GM18861 (cell line): ENCODE data around the gene CHD6.

Experiments
- ATAC-seq: cut with Tn5 transposase; IDR thresholded peaks from one replicate; pipeline ENCODE4 v1.9.1; 2021; ENCODE audit not compliant: unreplicated experiment

CHD6 gene

DNA sequence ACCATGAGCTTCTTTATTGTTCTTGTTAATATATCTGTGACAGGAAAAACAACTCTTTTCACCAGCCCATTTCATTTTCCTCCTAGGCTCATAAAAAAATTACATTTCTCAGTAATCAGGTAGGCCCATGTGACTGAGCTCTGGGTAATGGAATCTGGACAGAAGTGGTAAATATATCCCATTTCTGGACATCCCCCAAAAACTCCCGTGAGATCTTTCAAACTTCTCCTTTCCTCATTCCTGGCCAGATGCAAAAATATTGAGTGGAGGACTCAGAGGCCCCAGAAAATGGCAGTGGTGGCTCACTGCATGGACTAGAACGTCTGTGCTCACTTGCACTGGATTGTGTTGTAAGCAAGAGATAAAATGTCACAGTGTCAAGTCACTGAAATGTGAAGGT lies 3.8 kb upstream of the CHD6 start:
- no peak for ATAC-seq

DNA sequence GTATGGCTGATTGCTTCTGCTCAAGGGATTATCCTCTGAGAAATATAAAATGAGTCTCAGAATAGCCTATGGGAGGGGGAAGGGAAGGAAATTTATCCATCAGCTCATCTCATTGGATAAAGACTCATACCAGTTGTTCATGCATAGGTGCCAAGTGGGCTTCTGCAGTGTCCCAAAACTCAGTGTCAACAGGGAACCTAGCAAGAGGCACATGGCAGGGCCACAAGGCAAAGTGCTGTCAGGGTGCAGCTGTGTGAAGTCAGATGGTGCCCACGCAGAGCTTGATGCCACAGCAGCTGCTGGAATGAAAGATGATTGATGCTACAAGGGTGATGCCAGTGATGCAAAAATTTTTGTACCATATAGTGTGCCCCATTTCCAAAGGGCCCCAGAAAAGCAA lies 3.2 kb upstream of the CHD6 start:
- ATAC-seq: no peak

DNA sequence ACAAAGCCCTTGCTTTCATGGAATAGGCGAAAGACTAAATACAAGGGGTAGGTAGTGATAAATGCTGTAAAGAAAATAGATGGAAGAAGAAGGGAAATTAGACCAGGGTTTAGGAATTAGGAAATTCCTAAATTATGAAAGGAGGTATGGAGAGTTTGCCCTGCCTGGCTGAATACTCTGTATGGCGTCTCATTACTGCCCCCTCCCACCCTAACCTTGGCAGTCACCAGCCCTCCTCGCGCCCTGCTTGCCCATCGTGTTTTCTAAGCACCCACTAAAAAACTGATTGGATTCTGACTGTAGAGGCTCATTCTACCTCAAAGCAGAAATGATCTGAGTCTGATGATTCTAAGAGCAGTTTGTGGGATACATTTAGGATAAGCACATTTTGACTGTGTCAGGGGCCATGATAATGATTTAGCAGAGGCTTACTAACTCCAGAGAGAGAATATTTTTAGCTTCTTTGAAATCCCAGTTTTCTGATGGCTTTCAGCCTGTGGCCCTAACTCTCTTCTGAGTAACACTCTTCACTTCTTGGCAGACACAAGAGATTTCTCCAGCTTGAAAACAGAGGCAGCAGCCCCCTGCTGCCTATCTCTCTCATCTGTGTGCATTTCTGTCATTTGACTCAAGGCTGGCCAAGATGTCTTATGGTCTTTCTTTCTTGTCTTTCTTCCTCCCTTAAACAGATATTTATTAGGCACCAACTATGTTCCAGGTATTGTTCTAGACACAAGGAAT lies 1.4 kb upstream of the CHD6 start:
- no peak for ATAC-seq

DNA sequence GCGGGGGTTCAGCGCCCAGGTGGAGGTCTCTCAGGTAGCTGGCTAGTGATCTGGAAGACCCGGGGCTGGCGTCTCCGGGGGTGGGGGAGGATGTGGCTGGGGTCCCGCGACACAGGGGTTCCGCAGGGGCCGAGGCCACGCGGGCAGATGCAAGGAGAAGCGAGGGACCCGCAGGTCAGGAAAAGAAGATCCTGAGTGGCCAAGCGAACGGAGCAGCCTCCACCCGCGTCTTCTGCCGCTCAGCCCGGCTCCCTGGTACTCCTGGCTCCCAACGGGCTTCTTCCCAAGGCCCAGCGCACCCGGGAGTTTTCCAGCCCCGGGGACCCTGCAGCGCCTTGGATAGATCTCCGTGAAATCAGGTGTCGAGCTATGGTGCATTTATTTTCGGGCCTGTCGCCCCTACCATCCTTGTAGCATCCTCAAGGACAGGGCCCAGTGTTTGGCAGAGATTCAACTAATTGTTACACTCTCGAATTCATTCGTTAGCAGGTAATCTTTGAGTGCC lies 682 bp upstream of the CHD6 start:
- no peak for ATAC-seq

DNA sequence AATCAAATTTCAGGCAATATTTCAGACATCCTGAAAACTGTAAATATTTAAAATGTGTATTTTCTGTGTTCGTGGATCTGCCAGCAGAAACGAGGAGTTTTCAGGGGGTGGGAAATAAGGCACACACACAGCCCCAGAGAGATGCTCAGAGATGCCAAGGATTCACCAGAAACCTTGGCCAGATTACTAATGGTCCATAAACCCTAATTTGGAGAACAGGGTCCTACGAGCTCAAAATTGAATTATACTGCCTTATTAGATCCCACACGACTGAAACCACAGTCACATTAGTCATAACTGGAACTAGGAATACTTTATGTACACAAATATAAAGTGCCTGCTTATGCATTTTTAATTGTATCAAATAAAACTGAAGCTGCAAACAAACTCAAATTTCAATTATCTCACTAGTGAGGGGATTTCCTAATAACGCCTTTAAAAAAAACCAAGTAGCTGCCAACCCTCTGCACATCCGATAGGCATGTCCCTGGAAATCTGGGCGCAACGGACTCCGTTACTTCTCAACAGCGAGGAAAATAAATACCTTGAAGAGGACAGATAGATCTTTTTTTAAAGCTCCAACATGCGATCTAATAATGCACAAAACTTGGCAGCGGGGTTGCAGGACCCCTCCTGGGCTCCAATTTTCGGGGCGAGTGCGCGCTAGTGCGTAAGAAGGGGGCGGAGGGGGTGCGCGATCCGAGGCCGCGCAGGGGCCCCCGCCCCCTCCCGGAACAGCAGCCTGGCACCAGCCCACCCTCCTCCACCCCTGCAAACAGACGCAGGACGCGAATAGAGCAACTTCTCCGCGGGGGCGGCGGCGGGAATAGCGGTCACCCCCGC lies 897 bp downstream of the CHD6 start:
- ATAC-seq: peak; percentile 2

DNA sequence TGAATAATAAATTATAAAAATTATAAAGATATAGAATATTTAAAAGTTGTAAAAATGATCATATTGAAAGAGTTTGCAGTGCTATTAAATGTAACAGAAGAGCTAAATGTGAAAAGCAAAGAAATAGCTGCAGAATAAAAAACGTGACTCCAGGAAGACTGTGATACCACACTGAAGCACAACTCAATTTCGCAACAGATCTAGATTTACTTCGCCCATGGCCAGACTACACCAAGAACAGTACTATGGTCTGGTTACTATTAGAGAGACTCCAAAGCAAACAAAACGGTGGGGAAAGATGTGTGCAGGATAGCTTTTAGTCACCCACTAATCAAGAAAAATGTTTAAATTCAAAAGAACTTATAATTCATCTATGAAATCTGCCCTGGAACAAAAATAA lies 1.9 kb downstream of the CHD6 start:
- no peak for ATAC-seq

DNA sequence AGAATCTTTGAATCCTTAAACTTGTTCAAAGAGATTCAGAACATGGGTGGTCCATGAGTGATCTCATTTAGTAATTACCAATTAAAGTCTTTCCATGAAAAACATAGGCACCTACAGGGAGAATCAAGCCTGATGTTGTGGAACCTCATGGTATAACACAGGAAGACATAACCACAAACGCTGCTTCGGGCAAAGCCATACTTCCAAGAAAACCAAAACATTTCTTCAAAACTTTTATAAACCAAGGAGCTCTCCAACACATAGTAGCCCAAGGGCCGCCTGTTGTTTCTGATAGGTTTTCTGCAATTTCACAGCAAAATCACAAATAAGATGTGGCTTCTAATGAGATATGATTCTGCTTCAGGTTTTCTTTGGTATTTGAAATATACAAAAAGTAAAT lies 2.5 kb downstream of the CHD6 start:
- ATAC-seq: no peak

DNA sequence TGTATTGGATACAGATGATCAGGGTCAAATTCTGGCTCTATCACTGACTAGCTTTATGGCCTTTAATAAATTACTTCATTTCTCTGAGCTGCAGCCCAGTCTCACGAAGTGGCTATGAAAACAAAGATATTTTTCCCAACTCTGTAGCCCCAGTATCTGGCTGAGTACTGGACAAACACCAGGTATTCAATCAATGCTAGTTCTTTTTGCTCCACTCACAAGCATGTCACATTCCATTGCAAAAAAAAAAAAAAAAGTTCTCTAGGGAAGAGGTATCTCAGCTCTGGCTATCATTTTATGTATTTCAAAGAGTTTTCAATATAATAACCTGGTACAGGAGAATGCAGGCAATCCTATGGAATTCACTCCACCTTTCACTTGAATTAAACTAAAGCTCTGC lies 3.1 kb downstream of the CHD6 start:
- ATAC-seq: no peak

DNA sequence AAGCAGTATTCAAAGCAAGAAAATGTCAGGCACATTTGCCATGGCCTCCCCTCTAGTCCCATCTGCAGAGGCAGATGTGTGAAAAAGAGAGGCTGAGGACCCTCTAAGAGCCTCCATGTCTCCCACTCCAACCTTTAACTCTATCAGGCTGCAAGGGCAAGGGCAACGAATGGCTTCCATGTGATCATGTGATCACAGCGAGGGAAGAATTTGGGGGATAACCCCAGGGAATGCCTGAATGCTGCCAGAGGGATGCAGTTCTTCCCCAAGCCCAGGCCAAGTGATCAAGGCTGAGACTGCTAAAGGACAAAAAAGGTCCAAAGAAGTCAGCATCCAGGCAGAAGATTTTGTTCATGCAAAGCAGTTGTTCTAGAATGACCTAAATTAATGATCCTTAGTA lies 4.9 kb downstream of the CHD6 start:
- ATAC-seq: no peak

DNA sequence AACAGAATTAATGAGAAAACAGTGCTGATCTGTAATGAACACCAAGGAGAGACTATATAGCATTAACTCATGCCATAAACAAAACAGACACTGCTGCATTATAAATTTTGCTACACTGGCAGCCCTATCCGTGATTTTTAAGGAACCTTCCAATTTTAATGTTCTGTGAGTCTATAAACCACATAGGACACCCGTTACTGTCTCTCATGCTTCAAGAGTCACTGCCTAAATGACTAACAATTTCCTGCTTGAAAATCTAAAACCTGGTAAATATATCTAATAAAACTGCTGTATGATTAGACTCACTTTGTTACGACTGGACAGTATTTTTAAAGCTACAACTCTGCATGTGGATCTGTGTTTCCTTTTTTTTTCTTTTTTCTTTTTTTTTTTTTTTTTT lies 8.7 kb downstream of the CHD6 start:
- no peak for ATAC-seq

DNA sequence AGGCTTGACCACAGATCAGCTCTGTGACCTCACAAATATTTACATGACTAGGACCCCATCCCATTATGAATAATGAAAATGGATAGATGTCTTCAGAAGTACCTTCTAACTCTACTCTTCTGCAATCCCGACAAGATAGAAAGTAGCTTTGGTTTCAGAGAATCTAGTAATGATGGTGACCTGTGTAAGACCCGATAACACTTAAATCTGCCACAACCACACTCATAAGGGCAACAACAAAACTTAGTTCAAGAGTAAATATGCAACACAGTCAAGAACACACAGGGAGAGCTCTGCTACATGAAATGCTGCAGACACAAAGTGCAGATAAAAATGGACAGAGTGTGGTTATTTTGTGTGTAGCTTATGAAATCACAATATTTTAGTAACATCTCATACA lies 9.6 kb downstream of the CHD6 start:
- ATAC-seq: no peak

DNA sequence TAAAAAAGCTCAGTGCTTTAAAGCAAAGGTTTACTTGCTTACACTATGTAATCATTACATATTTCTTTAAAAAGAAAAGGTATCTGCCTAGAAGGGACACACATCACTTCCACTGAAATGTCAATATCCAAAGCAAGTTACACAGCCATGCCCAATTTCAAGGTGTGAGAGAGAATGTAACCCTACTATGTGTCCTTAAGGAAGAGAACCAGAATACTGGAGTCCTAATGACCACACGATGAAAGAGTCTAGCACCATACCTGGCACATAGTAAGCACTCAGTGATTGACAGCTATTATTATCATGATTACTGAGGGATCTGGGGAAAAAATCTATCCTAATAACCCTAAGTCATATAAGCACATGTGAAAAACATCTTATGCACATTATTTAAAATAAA lies 10.4 kb downstream of the CHD6 start:
- ATAC-seq: no peak

DNA sequence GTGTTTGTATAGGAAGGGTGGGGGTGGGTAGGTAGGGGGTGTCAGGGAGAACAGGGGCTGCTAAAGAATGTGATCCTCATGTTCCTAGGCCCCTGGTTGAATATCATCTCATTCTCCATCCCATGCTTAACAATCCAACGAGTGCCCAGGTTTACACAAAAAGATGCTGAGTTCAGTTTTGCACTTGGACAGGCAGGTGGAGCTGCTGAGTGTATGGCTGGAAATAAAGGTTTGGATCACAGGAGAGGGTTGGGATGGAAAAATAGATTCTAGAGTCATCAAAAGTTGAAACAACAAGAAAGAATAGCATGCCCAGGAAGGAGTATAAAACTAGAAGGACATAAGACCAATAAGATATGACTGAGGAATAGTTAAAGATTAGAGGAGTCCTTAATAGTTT lies 14.2 kb downstream of the CHD6 start:
- no peak for ATAC-seq

DNA sequence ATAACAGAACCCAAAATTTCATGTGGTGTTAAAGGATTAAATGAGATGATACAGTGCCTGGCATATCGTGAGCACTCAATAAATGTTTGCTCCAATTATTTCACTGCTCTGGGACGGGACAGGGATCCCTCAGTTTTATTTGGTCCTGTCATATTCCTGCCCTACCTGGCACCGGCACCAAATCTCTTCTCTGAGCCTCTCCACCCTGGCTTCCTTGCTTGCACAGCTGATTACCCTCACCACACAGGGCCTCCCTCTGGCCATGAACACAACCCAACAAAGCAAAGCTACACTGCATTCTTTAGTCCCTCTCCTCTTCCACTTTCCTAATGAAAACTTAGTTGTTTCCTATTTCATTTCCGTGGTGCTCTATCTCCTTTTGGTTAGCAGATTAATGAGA lies 16.4 kb downstream of the CHD6 start:
- no peak for ATAC-seq

DNA sequence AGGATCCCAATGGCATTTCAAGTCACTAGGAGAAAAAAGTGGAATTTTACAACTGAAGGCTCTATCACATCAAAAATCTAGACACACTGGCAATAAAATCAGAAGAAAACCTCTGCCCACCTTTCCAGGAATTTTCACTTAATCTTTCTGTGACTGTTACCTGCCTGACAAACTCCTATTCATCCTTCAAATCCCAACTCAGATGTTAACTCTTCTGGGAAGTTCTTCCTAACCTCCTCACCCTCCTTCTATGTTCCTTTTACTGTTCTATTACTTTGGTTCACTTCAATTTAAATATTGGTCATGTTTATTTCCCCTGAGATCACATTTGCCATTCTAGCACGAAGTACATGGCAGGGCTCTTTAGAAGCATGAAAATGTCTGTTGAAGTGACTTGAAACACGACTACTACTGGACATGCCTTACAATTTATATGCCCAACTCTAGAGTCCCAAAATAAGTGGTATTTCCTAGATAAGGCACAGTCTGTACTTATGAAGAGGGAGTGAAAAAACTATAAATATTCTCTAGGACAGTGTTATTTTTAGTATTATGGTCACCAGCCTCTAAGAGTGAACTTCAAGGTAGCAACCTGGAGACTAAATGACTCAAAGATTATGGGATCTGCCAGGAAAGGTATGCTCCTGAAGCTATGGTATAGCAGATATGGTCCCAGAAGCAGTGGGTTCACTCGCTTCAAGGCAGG lies 17.1 kb downstream of the CHD6 start:
- ATAC-seq: no peak

DNA sequence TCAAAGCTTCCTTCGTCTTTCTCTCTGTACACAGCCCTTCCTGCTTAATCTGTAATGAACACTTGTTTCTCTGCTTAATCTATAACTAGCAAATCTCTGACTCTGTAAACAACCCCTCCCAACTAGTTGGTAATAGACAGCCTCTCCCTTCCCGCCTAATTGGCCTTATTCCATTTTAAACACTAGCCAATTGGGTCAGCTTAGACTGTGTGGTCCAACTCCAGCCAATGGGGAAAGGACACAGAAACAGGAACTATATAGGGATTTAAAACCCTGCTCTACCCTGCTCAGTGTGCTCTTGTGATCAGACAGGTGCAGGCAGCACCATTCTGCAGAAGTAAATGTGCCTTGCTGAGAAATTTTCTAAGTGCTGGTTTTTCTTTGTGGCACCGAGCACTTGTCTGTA lies 18.5 kb downstream of the CHD6 start:
- no peak for ATAC-seq

DNA sequence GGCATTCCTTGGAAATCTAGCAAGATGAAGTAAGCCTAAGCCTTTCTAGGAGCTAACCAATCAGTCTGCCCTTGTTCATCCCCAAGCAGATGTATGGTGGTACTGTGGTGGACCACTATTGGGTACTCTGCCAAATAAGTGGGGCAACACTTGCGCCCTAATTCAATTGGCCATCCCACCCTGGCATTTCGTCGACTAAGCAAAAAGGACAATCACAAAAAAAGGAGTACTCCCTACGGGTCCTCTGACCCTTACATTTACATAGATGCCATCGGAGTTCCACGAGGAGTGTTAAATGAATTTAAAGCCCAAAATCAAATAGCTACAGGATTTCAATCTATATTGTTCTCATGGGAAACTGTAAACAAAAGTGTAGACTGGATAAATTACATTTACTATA lies 19.5 kb downstream of the CHD6 start:
- no peak for ATAC-seq

DNA sequence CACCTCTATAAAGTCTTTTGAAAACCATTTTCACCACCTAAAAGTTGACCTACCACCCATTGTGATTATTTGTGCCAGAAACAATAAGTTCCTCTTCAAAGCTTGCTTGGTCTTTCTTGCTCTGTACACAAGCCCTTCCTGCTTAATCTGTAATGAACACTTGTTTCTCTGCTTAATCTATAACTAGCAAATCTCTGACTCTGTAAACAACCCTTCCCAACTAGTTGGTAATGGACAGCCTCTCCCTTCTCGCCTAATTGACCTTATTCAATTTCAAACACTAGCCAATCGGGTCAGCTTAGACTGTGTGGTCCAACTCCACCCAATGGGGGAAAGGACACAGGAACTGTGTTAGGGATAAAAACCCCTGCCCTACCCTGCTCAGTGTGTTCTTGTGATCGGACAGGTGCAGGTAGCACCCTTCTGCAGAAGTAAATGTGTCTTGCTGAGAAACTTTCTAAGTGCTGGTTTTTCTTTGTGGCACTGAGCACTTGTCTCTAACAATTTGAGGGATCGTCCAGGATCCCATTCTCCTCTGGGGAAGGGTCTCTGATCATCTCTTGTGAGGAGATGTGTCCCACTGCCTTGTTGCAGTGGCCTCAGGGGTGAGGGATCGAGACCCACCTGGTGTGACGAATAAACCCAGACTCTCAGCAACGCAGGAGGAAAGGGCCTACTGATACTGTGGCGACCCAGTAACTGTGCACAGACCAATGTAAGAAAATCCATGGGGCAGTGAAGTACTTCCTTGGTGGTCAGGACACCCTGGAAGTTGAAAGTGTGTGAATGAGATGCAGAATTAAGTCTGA lies 23.5 kb downstream of the CHD6 start:
- no peak for ATAC-seq

DNA sequence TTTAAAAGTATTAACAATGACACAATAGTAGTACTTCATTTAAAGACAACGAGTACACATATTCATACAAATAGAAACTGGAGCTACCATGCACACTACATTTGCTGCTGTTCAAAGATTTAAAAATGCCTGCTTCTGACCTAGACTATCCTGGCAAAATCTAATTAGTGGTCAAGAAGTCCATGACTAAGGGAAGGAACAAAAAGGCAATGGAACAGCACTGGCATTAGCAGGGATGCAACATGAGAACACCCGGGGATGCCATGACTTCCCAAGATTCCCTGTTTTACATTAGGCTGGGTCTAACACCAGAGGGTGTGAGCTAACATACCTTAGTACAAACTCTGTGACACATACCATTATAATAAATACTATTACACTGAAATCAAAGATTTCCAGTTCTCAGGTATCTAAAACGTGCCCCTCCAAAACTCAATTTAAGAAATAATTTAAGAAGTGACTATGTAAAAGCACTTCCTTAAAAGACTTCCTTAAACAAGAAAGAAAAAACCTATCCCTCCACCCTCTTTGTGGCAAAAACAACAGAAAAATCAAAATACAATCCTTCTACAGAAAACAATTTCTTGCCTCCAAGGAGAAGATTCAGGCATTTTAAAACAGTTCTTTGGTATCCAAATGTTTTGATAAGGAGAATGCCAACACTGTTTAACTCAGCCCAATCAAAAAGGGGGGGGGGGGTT lies 25.5 kb downstream of the CHD6 start:
- no peak for ATAC-seq

DNA sequence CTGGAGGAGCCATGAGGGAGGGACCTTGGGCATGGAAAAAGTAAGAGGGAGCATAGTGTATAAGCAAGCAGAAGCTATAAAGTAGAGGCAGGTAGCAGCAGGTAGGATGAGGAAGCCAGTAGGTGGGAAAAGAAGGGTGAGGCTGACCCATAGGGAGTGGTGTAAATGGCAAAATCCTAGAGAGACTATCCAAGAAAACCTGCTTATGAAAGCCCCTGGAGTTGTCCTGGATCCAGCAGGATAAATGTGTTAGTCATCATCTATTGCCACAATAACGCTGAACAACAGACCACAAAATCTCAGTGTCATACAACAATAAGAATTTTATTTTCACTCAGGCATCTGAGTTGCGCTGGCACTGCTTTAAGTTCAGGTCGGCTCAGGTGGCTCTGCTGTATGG lies 30.2 kb downstream of the CHD6 start:
- no peak for ATAC-seq
